ENCODE results near the gene FMN1. TPM values are rescaled to one million over a fixed set of nuclear protein-coding genes. Genes with fewer than 3 reads are reported as not detected.

FMN1 gene
- total RNA-seq, 4 donors from 2014 or later = 2.6 to 6.6 (median 4.2) TPM

- H3K4me1 ChIP-seq = no peaks in the 10 kb centered on the region
- no peaks in the 10 kb centered on the region for H3K36me3 ChIP-seq
- H3K27me3 ChIP-seq = no peaks in the 10 kb centered on the region
- H3K9me3 ChIP-seq = no peaks in the 10 kb centered on the region
- in situ Hi-C loops (cut with MboI; ENCODE audit: low sequenced_read_pairs in 4 of 4) (no loop called here), intact Hi-C loops (cut with DNase I; ENCODE audit: low total_unique reads) (no loop called here)
- no peak for DNase-seq
- TF ChIP-seq CTCF (IDR thresholded peaks at IDR 0.05 in 4 of 5, conservative IDR thresholded peaks at IDR 0.05 in 1 of 5) (no peak), POLR2A (IDR thresholded peaks at IDR 0.05) (no peak)
- ATAC-seq = no peak
- no peak overlapping the region for H3K27ac ChIP-seq
- no peak overlapping the region for H3K4me3 ChIP-seq
Observed at GRCh38 chr15:33182926-33183325, 11.6 kb downstream of the FMN1 start.

- H3K9me3 ChIP-seq = no peaks in the 10 kb centered on the region
- no peak for ATAC-seq
- H3K27me3 ChIP-seq = no peaks in the 10 kb centered on the region
- no peaks in the 10 kb centered on the region for H3K4me1 ChIP-seq
- DNase-seq = no peak
- no peaks in the 10 kb centered on the region for H3K36me3 ChIP-seq
- intact Hi-C loops (cut with DNase I; ENCODE audit: low total_unique reads) = no loop called here
- in situ Hi-C loops (cut with MboI; ENCODE audit: low sequenced_read_pairs in 4 of 4) = no loop called here
- no peak overlapping the region for H3K4me3 ChIP-seq
- no peak overlapping the region for H3K27ac ChIP-seq
- TF ChIP-seq POLR2A (IDR thresholded peaks at IDR 0.05) (no peak), CTCF (IDR thresholded peaks at IDR 0.05 in 4 of 5, conservative IDR thresholded peaks at IDR 0.05 in 1 of 5) (no peak)
Observed at GRCh38 chr15:33182278-33182905, 12.1 kb downstream of the FMN1 start.

GRCh38 chr15:33179874-33180273 lies 14.6 kb downstream of the FMN1 start:
- no peaks in the 10 kb centered on the region for H3K36me3 ChIP-seq
- TF ChIP-seq CTCF (IDR thresholded peaks at IDR 0.05 in 4 of 5, conservative IDR thresholded peaks at IDR 0.05 in 1 of 5) (no peak), POLR2A (IDR thresholded peaks at IDR 0.05) (no peak)
- DNase-seq (no peak), ATAC-seq (no peak)
- in situ Hi-C loops (cut with MboI; ENCODE audit: low sequenced_read_pairs in 4 of 4) = no loop called here
- no peak overlapping the region for H3K27ac ChIP-seq
- H3K27me3 ChIP-seq = no peaks in the 10 kb centered on the region
- H3K4me1 ChIP-seq = no peaks in the 10 kb centered on the region
- no peak overlapping the region for H3K4me3 ChIP-seq
- no peaks in the 10 kb centered on the region for H3K9me3 ChIP-seq
- intact Hi-C loops (cut with DNase I; ENCODE audit: low total_unique reads) = no loop called here

GRCh38 chr15:33171202-33171601 lies 23.3 kb downstream of the FMN1 start:
- H3K36me3 ChIP-seq = no peaks in the 10 kb centered on the region
- no peak for ATAC-seq
- in situ Hi-C loops (cut with MboI; ENCODE audit: low sequenced_read_pairs in 4 of 4) = no loop called here
- TF ChIP-seq POLR2A (IDR thresholded peaks at IDR 0.05) = no peak
- no peak for TF ChIP-seq CTCF (IDR thresholded peaks at IDR 0.05 in 4 of 5, conservative IDR thresholded peaks at IDR 0.05 in 1 of 5)
- intact Hi-C loops (cut with DNase I; ENCODE audit: low total_unique reads) = no loop called here
- no peaks in the 10 kb centered on the region for H3K4me1 ChIP-seq
- no peak overlapping the region for H3K27ac ChIP-seq
- H3K27me3 ChIP-seq = no peaks in the 10 kb centered on the region
- no peak overlapping the region for H3K4me3 ChIP-seq
- H3K9me3 ChIP-seq = no peaks in the 10 kb centered on the region
- no peak for DNase-seq

GRCh38 chr15:33169625-33170024 lies 24.9 kb downstream of the FMN1 start:
- Histone ChIP-seq H3K27me3 (no peaks in the 10 kb centered on the region), H3K4me1 (no peaks in the 10 kb centered on the region), H3K36me3 (no peaks in the 10 kb centered on the region), H3K9me3 (no peaks in the 10 kb centered on the region), H3K4me3 (no peak overlapping the region), H3K27ac (no peak overlapping the region)
- ATAC-seq = no peak
- DNase-seq = no peak
- TF ChIP-seq POLR2A (IDR thresholded peaks at IDR 0.05) (no peak), CTCF (IDR thresholded peaks at IDR 0.05 in 4 of 5, conservative IDR thresholded peaks at IDR 0.05 in 1 of 5) (no peak)
- in situ Hi-C loops (cut with MboI; ENCODE audit: low sequenced_read_pairs in 4 of 4) = no loop called here
- intact Hi-C loops (cut with DNase I; ENCODE audit: low total_unique reads) = no loop called here

All from gastrocnemius medialis (tissue), 4 donors.